Stimulated activated CD4-positive, alpha-beta T cell treated with anti-CD3 and anti-CD28 coated beads, Interleukin-1b, Interleukin-23, amount 100 ng/mL, for 1 hour (primary cell): ENCODE data around the gene DAP.
"Not testable (repeated sequence)": the region's sequence is repeated elsewhere in the genome, so short reads cannot be mapped to it uniquely, and the experiment has no call there.

Source experiments
- DNase-seq, 2 donors: peaks; one replicate each; pipeline ENCODE4 v3.0.0-alpha.2; 2020; ENCODE audit warnings: low read depth in 2 of 2

The DAP gene

DNA sequence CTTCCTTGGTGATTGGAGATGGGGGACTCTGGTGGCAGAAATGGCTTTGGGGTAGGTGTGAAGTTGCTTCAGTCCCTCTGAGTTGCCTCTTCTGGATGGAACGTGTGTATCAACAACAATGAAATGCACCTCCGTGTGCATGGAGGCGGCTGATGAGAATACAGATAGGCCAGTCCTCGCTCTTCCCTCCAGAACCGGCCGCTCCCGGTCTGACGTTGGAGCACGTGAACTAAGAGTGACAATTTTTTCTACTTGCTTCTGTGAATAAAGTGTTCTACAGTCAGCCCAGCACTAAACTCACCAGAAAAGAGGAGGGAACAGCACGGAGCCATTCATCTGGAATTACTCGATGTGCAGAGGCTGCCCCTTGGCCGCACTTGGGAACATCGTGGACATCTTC is 106.5 kb downstream of the DAP start:
- no peak for DNase-seq

DNA sequence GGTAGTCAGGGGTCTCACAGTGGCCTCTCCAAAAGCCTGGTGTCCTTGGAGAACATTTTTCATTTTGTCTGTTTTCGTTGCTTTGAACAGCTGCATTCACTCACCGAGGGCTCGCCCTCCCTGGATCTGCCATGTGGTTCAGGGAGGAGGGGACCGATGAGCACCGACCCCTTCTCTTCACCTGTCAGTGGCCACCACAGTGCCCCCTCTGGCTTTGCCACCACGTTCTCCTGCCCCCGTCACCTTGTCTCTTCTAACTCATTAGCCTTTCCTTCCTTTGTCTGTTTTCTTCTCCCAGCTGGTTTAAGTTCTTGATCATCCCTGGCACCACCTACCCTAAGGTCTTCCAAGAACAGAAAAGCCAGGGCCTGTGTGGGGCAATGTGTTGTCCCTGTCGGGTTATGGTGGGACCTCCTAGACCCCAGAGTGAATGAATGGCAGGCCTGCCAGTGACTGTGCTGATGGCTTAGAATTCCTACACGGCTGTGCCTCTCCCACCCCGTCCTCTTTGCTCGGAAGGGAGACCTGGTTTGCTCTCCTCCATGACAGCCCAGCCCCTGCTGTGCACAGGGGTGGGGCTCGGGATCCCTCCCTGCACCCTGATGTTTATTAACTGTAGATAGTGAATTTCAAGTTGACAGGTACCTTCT is 107.2 kb downstream of the DAP start:
- no peak for DNase-seq

DNA sequence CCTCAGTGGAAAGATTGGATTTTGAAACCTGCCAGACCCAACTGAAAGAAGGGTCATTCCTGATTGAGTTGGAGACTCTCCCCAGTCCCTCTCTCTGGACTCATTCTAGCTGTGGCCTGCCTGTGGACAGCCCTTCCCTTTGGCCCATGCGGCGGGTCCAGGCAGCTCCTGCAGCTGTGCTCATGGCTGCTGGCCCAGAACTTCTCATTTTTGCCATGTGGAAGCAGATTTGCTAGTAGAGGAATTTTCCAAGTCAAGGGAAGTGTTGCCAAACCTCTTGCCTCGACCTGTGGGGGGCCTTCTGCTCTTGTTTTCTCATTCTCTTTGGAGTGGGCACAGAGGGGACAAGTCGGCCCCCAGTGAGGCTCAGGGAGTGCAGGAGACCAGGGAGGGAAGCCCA is 108.0 kb downstream of the DAP start:
- no peak for DNase-seq

GRCh38 chr5:10652606-10653005 is 108.4 kb downstream of the DAP start:
- DNase-seq = no peak

DNA sequence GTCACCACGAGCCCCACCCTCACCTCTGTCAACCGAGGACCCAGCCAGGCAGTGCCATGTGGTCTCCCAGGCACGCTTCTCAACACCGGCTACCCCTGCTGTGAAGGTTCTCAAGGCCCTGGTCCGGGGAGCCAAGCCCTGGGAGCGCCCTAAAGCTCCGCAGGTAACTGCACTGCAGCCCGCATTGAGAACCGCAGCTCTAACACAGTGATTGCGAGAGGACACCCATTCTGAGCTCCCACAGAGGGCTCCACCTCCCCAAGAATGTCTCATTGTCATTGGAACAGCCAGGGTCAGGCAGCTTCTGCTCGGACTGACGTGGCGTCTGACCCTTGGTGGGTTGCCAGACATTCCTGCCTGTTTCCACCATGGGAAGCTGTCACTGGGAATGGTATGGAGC is 108.9 kb downstream of the DAP start:
- DNase-seq = no peak

DNA sequence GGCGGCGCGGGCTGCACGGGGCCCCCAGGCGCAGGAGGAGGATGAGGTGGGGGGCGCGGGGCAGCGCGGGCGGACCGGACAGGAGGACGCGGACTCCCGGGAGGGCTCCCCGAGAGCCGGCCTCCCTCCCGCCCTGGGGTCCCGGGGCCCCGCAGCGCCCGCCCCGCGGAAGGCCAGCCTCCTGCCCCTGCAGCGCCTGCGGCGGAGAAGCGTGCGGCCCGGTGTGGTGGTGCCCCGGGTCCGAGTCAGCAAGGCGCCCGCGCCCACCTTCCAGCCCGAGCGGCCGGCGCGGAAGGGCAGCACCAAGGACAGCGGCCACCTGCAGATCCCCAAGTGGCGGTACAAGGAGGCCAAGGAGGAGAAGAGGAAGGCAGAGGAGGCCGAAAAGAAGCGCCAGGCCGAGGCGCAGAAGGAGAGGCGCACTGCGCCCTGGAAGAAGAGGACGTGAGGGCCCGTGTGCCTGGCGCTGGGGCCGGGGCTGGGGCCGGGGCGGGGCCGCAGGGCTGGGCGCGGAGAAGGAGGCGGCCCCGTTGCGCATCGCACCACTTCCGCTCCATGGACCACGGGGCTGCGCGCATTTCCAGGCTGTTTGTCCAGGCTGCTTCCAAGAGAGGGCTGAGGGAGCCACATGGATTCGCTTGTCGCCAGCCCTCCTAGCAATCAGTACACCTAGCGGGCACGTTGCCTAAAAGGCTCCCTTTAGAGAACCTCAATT is 111.2 kb downstream of the DAP start:
- no peak for DNase-seq

- no peak for DNase-seq
Measured at GRCh38 chr5:10648806-10649665, 112.0 kb downstream of the DAP start.

- no peak for DNase-seq
Measured at GRCh38 chr5:10647640-10648039, 113.4 kb downstream of the DAP start.

DNA sequence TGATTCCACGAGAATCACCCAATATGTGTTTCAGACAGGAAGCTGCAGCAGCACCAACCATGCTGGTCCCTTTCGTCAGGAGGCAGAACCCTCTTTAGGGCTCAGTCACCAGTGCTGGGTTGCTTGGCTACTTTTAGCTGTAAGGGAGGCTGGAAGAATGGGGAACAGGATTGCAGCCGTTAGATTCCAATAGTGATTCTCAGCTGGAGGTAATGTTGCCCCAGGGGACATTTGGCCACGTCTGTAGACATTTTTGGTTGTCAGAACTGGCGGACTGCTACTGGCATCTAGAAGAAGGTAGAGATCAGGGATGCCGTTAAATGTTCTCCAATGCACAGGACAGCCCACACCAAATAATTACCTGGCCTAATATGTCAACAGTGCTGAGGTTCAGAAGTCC is 115.4 kb downstream of the DAP start:
- DNase-seq = no peak

- no peak for DNase-seq
Measured at GRCh38 chr5:10645146-10645545, 115.9 kb downstream of the DAP start.

DNA sequence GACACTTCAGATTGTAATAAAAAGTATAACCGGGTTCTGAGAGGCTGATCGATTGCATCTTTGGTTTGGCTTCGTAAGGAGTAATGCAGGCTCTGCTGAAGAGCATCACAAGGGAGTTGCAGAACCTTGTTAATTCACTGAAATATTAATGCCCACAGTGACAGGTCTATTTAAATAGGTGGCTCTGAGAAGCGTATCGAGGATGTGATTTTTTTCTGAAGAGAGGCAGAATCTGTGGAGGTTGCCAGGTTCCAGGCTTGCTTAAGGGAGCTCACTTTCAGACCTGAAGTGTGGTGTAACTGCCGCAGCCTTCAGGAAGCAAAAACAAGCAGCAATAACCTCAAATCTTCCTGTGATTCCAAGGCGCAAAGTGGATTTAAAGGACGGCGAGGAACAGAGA is 116.8 kb downstream of the DAP start:
- no peak for DNase-seq

GRCh38 chr5:10642367-10642766 is 118.7 kb downstream of the DAP start:
- DNase-seq = no peak

GRCh38 chr5:10639846-10640368 is 121.1 kb downstream of the DAP start:
- DNase-seq = no peak

GRCh38 chr5:10638723-10639122 is 122.3 kb downstream of the DAP start:
- DNase-seq = not testable (repeated sequence)

DNA sequence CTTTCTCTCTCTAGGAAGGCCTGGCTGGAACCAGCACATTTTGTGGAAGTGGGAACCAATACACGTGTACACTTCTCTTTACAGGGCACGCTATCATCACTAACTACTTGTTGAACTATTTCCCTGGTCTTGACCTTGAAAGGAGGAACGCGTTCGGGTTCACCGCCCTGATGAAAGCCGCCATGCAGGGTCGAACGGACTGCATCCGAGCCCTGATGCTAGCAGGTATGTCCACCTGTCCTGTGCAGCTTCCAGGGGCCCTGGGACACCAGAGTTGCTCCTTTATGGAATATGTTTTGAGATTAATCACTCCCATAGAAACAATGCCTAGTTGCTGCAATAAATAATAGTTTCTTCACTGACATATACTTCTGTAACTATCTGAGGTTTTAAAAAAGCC is 123.1 kb downstream of the DAP start:
- DNase-seq = no peak

DNA sequence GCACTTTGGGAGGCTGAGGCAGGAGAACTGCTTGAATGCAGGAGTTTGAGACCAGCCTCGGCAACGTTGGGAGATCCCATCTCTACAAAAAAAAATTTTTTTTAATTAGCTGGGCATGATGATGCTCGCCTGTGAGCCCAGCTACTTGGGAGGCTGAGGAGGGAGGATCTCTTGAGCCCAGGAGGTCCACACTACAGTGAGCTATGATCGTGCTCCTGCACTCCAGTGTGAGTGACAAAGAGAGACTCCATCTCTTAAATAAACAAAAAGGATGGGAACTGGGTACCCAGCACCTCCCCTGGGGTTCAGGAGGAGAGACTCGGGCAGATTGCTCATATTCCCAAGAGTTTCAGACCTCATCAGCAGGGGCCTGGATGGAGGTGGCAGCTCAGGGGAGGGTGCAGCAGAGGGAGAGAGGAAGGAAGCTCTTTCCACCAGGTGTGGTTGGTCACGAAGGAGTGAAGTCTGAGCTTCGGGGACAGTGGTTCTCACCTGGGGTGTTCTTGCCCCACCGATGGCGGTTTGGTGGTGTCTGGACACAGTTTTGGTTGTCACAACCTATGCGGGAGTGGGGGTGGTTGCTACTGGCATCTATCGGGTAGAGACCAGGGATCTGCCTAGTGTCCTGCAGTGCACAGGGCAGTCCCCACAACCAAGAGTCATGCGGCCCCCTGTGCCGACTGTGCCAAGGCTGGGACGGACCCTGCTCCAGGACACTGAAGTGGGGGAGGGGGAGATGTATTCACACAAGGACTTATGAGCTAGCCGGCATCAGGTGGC is 124.5 kb downstream of the DAP start:
- DNase-seq = no peak

- DNase-seq = no peak
Measured at GRCh38 chr5:10635867-10636350, 125.1 kb downstream of the DAP start.

- peak; percentile 4 to 35 for DNase-seq
Measured at GRCh38 chr5:10635257-10635866, 125.7 kb downstream of the DAP start.

DNA sequence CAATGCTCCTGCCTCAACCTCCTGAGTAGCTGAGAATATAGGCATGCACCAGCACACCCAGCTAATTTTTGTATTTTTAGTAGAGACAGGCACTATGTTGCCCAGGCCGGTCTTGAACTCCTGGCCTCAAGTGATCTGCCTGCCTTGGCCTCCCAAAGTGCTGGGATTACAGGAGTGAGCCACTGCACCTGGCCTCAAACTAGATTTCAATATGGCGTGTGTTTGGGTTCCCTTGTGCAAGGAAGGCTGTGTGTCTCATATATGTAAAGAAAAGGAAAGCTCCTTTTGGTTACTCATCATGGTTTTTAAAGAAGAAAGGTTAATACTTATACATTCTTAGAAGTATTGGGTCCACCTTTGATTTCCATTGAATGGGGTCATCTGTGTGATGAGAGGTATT is 126.5 kb downstream of the DAP start:
- DNase-seq = no peak

- DNase-seq = no peak
Measured at GRCh38 chr5:10634050-10634449, 127.0 kb downstream of the DAP start.
